ENCODE results near the gene DGAT2. TPM values are rescaled to one million over a fixed set of nuclear protein-coding genes. Genes with fewer than 3 reads are reported as not detected.

The DGAT2 gene
- total RNA-seq, 1 donor from 2014 or later, result 1.7 TPM

DNA sequence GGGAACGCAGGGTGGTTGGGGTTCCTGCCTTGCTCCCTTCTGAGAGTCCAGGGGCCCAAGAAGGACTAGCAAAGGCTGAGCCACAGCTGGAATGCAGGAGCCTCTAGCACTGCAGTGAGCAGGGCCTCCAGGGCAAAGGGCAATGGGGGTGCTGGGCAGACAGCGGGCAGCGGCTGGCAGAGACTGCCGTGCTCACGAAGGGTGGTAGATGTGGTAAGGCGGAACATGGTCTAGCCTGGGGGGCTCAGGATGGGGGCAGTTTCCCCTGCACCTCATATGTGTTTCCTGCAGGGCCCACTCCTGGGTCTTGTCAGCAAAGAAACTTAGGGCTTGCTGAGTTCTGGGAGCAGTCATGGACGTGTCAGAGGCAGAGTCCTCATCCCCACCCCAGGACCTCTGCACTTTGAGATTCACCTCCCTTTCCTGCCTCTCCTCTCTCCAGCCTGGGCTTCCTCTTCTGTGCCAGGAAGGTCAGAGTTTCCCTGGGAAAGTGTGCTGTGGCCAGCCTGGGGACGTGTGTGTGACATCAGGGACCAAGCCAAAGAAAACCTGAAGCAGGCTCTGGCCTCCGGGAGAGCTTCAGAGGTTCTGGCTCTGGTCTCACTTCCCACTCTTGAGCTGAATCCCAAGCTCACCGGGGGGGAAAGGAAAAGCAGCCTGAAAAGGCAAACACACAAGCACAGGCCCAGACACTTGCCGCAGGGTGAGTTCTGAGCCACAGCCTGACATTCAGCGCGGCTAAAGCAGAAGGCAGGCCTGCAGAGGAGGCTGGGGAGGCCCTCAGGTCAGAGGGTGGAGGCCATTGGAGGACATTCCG is 46.5 kb upstream of the DGAT2 start:
- no peak overlapping the region for H2AFZ ChIP-seq (replicated peaks)
- H3K4me2 ChIP-seq, result no peak overlapping the region
- H3K9me3 Mint-ChIP-seq, result no peaks in the 10 kb centered on the region
- H3K9me3 ChIP-seq (ENCODE audit: low read depth), result no peaks in the 10 kb centered on the region
- no peaks in the 10 kb centered on the region for H3K79me2 ChIP-seq (ENCODE audit: low read depth)
- H3K4me3 ChIP-seq, result no peak overlapping the region
- H3K36me3 Mint-ChIP-seq, result no peaks in the 10 kb centered on the region
- no peak overlapping the region for H3K27ac Mint-ChIP-seq
- TF ChIP-seq EZH2 (IDR thresholded peaks at IDR 0.05) (no peak), EZH2phosphoT487 (IDR thresholded peaks at IDR 0.05) (no peak)
- TF ChIP-seq, protein P1, sequence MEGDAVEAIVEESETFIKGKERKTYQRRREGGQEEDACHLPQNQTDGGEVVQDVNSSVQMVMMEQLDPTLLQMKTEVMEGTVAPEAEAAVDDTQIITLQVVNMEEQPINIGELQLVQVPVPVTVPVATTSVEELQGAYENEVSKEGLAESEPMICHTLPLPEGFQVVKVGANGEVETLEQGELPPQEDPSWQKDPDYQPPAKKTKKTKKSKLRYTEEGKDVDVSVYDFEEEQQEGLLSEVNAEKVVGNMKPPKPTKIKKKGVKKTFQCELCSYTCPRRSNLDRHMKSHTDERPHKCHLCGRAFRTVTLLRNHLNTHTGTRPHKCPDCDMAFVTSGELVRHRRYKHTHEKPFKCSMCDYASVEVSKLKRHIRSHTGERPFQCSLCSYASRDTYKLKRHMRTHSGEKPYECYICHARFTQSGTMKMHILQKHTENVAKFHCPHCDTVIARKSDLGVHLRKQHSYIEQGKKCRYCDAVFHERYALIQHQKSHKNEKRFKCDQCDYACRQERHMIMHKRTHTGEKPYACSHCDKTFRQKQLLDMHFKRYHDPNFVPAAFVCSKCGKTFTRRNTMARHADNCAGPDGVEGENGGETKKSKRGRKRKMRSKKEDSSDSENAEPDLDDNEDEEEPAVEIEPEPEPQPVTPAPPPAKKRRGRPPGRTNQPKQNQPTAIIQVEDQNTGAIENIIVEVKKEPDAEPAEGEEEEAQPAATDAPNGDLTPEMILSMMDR (IDR thresholded peaks at IDR 0.05), result no peak
- no peak overlapping the region for H3K9ac ChIP-seq
- no peaks in the 10 kb centered on the region for H3K27me3 ChIP-seq
- no peak for DNase-seq (ENCODE audit: low spot score)
- H4K20me1 ChIP-seq (ENCODE audit: low read depth), result no peaks in the 10 kb centered on the region
- H3K27me3 Mint-ChIP-seq (ENCODE audit: insufficient read depth, low read depth), result peaks cover 12% of the 10 kb centered on the region
- H3K36me3 ChIP-seq, result no peaks in the 10 kb centered on the region
- H3K27ac ChIP-seq, result no peak overlapping the region
- H3K4me1 ChIP-seq, result no peaks in the 10 kb centered on the region
- peaks cover 8% of the 10 kb centered on the region for H3K4me1 Mint-ChIP-seq
- H3K4me3 Mint-ChIP-seq, result no peak overlapping the region
- no peaks in the 10 kb centered on the region for H3F3A ChIP-seq (ENCODE audit: low read depth)

DNA sequence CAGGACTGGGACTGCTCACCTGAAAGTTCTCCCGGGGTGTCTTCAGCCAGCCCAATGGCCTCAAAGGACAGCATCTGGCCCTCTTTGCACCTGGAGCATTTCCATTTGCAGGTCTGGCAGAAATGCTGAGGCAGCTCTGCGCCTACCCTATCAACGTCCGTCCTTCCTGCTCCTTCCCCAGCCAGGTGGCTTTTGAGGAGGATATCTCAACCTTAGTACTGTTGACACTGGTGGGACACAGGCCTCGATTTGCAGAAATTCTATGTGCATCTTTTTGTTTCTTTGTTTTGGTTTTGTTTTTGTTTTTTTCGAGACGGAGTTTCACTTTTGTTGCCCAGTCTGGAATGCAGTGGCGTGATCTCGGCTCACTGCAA is 45.9 kb upstream of the DGAT2 start:
- Histone ChIP-seq H4K20me1 (ENCODE audit: low read depth) (no peaks in the 10 kb centered on the region), H3K4me2 (no peak overlapping the region), H3K4me3 (no peak overlapping the region), H3K9ac (no peak overlapping the region), H3K36me3 (no peaks in the 10 kb centered on the region), H3K79me2 (ENCODE audit: low read depth) (no peaks in the 10 kb centered on the region), H3F3A (ENCODE audit: low read depth) (no peaks in the 10 kb centered on the region), H3K9me3 (ENCODE audit: low read depth) (no peaks in the 10 kb centered on the region), H2AFZ (replicated peaks) (no peak overlapping the region), H3K27me3 (no peaks in the 10 kb centered on the region), H3K27ac (no peak overlapping the region), H3K4me1 (no peaks in the 10 kb centered on the region)
- peaks cover 12% of the 10 kb centered on the region for H3K27me3 Mint-ChIP-seq (ENCODE audit: insufficient read depth, low read depth)
- H3K27ac Mint-ChIP-seq, result no peak overlapping the region
- no peaks in the 10 kb centered on the region for H3K36me3 Mint-ChIP-seq
- no peak for DNase-seq (ENCODE audit: low spot score)
- peaks cover 8% of the 10 kb centered on the region for H3K4me1 Mint-ChIP-seq
- H3K9me3 Mint-ChIP-seq, result no peaks in the 10 kb centered on the region
- TF ChIP-seq EZH2 (IDR thresholded peaks at IDR 0.05), result no peak
- no peak for TF ChIP-seq EZH2phosphoT487 (IDR thresholded peaks at IDR 0.05)
- TF ChIP-seq, protein P1 (IDR thresholded peaks at IDR 0.05), result no peak
- H3K4me3 Mint-ChIP-seq, result no peak overlapping the region

DNA sequence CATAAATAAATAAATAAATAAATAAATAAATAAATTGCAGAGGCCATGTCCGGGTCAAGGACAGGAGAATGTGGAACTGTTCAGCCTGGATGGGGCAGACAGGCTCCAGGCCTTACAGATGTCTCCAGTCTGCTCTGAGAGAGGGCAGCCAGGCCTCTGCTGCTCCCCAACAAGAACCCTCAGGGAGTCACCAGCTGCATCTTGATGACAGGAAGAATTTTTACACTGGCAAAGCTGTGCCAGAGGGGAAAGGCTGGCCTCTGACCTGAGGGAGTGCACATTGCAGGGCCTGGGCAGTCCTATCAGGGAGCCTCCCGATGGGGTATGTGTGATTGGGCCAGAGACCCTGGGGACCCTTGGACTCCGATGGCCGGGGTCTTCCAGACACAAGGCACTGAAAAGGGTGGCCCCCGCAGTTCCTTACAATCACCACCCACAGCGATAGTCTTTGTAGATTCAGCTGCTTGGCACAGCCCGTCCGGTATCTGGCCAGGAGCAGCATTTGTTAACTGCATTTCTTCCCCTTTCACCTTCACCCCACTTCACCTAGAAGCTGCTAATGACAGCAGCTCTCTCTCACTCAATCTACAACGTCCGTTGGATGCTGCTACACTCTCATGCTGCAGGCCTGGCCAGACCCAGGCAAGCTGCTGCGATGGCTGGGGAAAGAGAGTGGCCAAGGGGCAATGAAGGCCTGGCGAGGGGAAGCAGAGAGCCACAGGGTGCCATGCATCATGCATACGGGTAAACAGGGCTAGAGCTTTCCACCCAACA is 42.8 kb upstream of the DGAT2 start:
- Mint-ChIP-seq H3K27ac (peak overlapping the region; percentile 78), H3K9me3 (no peaks in the 10 kb centered on the region), H3K4me3 (no peak overlapping the region), H3K27me3 (ENCODE audit: insufficient read depth, low read depth) (peaks cover 13% of the 10 kb centered on the region), H3K36me3 (no peaks in the 10 kb centered on the region), H3K4me1 (peaks cover 7% of the 10 kb centered on the region)
- TF ChIP-seq EZH2 (IDR thresholded peaks at IDR 0.05) (no peak), EZH2phosphoT487 (IDR thresholded peaks at IDR 0.05) (no peak)
- TF ChIP-seq, protein P1 (IDR thresholded peaks at IDR 0.05), result no peak
- Histone ChIP-seq H3K4me3 (no peak overlapping the region), H3K27ac (no peak overlapping the region), H3K79me2 (ENCODE audit: low read depth) (no peaks in the 10 kb centered on the region), H2AFZ (replicated peaks) (no peak overlapping the region), H3K27me3 (no peaks in the 10 kb centered on the region), H3K4me2 (no peak overlapping the region), H3K4me1 (no peaks in the 10 kb centered on the region), H3K9ac (no peak overlapping the region), H4K20me1 (ENCODE audit: low read depth) (no peaks in the 10 kb centered on the region), H3K9me3 (ENCODE audit: low read depth) (no peaks in the 10 kb centered on the region), H3K36me3 (no peaks in the 10 kb centered on the region), H3F3A (ENCODE audit: low read depth) (no peaks in the 10 kb centered on the region)
- DNase-seq (ENCODE audit: low spot score), result no peak

All from neural progenitor cell (in vitro differentiated cells).